ENCODE measurements around the gene PDXP.

PDXP gene

DNA sequence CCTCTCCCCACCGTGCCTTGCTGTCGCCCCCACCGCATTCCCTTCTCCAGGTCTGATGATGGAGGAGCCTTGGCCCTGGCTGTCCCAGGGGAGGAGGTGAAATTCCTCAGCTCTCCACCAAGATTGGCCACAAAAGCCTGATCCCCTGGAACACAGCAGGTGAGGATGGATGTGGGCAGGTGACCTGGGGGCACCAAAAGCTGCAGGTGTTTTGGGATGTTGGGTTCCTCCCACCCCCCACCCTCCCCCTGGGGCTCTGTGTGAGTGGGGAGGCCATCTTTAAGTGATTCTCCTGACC lies 39.0 kb downstream of the PDXP start:
- no peak for DNase-seq (ENCODE audit: low read depth in 2 of 2)

- DNase-seq (ENCODE audit: low read depth in 2 of 2): no peak
These were observed 42.7 kb downstream of the PDXP start for GRCh38 chr22:37701141-37701786.

GRCh38 chr22:37703906-37704305 lies 45.4 kb downstream of the PDXP start:
- no peak for DNase-seq (ENCODE audit: low read depth in 2 of 2)

- DNase-seq (ENCODE audit: low read depth in 2 of 2): no peak
These were observed 46.1 kb downstream of the PDXP start for GRCh38 chr22:37704645-37705044.

DNA sequence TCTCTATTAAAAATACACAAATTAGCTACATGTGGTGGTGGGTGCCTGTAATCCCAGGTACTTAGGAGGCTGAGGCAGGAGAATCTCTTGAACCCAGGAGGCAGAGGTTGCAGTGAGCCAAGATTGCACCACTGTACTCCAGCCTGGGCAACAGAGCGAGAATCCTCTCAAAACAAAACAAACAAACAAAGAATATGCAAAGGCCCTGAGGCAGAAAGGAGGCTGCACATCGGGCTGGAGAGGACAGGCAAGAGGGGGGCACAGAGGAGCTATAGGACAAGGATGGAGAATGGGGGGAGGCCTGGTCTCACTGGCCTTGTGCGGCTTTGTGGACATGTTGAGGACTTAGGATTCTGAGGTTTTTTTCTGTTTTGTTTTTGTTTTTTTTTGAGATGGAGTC lies 46.7 kb downstream of the PDXP start:
- DNase-seq (ENCODE audit: low read depth in 2 of 2): no peak

- DNase-seq (ENCODE audit: low read depth in 2 of 2): no peak
These were observed 50.3 kb downstream of the PDXP start for GRCh38 chr22:37708580-37709444.

GRCh38 chr22:37709445-37709765 lies 50.9 kb downstream of the PDXP start:
- no peak for DNase-seq (ENCODE audit: low read depth in 2 of 2)

GRCh38 chr22:37710675-37711074 lies 52.2 kb downstream of the PDXP start:
- no peak for DNase-seq (ENCODE audit: low read depth in 2 of 2)

DNA sequence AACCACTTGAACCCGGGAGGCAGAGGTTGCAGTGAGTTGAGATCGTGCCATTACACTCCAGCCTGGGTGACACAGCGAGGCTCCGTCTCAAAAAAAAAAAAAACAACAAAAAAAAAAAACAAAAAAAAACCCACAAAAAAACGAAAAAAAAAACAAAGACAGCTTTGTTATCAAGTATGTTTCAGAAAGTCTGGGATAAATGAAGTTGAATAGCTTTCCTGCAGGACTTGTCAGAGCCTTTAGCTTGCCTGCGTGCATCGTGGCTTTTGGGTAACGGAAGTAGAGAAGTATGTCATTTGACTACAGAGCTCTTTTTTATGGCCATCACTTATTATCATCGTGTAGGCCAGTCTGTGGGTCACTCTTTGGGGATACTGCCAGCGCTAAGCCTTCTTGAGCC lies 53.0 kb downstream of the PDXP start:
- DNase-seq (ENCODE audit: low read depth in 2 of 2): no peak

DNA sequence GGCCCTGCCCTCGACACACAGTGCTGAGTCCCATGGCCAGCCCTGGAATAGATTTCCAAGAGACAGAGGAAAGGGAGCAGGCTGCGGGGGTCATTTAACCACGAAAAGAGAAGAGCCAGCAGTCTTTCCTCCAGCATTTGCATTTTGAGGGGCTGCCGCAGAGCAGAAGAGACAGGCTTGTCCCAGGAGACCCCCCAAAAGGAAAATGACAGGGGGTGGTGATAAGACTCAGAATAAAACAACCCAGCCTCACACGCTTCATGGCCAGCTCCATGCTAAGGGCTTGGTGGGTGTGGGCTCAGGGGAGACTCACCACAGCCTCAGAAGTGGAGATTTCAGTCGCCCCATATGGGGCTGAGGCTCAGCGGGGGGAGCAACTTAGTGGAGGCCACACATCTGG lies 55.2 kb downstream of the PDXP start:
- no peak for DNase-seq (ENCODE audit: low read depth in 2 of 2)

DNA sequence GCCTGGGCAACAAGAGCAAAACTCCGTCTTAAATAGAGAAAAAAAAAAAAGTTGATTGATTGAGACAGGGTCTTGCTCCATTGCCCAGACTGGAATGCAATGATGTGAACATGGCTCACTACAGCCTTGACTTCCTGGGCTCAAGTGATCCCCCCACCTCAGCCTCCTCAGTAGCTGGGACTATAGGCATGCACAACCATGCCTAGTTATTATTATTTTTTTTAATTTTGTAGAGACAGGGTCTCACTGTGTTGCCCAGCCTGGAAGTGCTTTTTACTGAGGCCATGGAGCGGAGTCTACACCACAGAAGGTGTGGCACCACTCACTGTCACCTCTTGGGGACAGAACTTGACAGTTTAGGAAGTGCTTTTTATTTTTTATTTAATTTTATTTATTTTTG lies 56.1 kb downstream of the PDXP start:
- DNase-seq (ENCODE audit: low read depth in 2 of 2): no peak

DNA sequence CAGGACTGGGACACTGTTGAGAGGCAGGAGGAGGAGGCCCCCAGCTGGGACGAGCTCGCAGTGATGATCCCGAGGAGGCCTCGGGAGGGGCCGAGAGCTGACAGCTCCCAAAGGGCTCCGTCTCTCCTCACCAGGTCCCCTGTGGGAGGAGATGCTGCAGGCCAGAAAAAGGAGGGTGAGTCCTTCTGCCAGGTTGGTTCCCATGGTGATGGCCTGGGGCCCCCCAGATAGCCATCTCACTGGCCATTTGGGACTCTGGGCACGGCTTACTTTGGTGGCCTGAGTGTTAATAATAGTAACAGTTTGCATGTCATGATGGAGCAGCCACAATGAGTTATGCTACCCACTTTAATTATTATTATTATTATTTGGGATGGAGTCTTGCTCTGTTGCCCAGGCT lies 57.2 kb downstream of the PDXP start:
- no peak for DNase-seq (ENCODE audit: low read depth in 2 of 2)
